Thoracic aorta (tissue), 2 donors: Measurements from ENCODE around the gene ABCC1. TPM values are rescaled to one million over a fixed set of nuclear protein-coding genes. Genes with fewer than 3 reads are reported as not detected.
A peak's percentile ranks its signal among the peaks of the same experiment; 100 is the strongest.

Experiments
- ATAC-seq: fragments of 150-250 bp; one replicate; pipeline ENCODE4 v1.8.0; 2017; ENCODE audit warnings: low read depth; ENCODE audit not compliant: insufficient number of reproducible peaks, low FRiP score
- DNase-seq: peaks from one replicate; pipeline ENCODE4 v3.0.0-alpha.2; 2020; ENCODE audit warnings: low spot score
- H3K27ac ChIP-seq, 2 donors: fragments of 200-600 bp; sonication (generic); 1 replicate in 1 of 2; 2 replicates in 1 of 2; pipeline ENCODE4 v1.5.1; 2016; ENCODE audit warnings: mild to moderate bottlenecking in 2 of 2, moderate library complexity in 2 of 2
- H3K27me3 ChIP-seq: fragments of 200-600 bp; sonication (generic); replicated peaks from 2 replicates; pipeline ENCODE4 v1.6.0; 2016; ENCODE audit warnings: mild to moderate bottlenecking; ENCODE audit not compliant: insufficient read depth
- H3K36me3 ChIP-seq: fragments of 200-600 bp; sonication (generic); one replicate; pipeline ENCODE4 v1.5.1; 2016
- H3K4me1 ChIP-seq, 2 donors: fragments of 200-600 bp; sonication (generic); 1 replicate in 1 of 2; 2 replicates in 1 of 2; pipeline versions ENCODE4 v1.5.1 to v1.6.0; 2016; ENCODE audit warnings: low read depth in 2 of 2, mild to moderate bottlenecking in 1 of 2; ENCODE audit not compliant: control insufficient read depth in 1 of 2
- H3K4me3 ChIP-seq: fragments of 200-600 bp; sonication (generic); 2 replicates; pipeline ENCODE4 v1.5.1; 2016; ENCODE audit warnings: mild to moderate bottlenecking
- H3K9me3 ChIP-seq: fragments of 200-600 bp; sonication (generic); 2 replicates; pipeline ENCODE4 v1.5.1; 2016
- CTCF ChIP-seq: fragments of 200-600 bp; sonication (generic); IDR thresholded peaks from one replicate; pipeline ENCODE4 v1.5.1; 2019; ENCODE audit warnings: antibody characterized with exemption
- total RNA-seq, 2 donors: library from RNA; depleted of rRNA; stranded (reverse); fragments of >200 nt; gene quantifications; one replicate each; pipeline versions ENCODE4 v1.1.0 to v1.2.3, GENCODE V29; 2016

The ABCC1 gene
- total RNA-seq, 2 donors from 2014 or later: 89.2 to 94.9 TPM

- no peaks in the 10 kb centered on the region for H3K27me3 ChIP-seq
- DNase-seq: no peak
- peaks cover 8% of the 10 kb centered on the region for H3K36me3 ChIP-seq
- H3K27ac ChIP-seq: peak overlapping the region; percentile 70 to 83
- peaks cover 40 to 70% of the 10 kb centered on the region in 2 donors for H3K4me1 ChIP-seq
- H3K9me3 ChIP-seq: no peaks in the 10 kb centered on the region
- TF ChIP-seq CTCF: no peak
- H3K4me3 ChIP-seq: no peak overlapping the region
- no peak for ATAC-seq
Observed at GRCh38 chr16:16063683-16064082, 114.3 kb downstream of the ABCC1 start.

- Histone ChIP-seq H3K27ac (peak overlapping the region in 1 of 2 donors; percentile 20), H3K4me1 (peaks cover 37 to 71% of the 10 kb centered on the region in 2 donors), H3K4me3 (no peak overlapping the region), H3K9me3 (no peaks in the 10 kb centered on the region), H3K36me3 (peaks cover 3% of the 10 kb centered on the region), H3K27me3 (no peaks in the 10 kb centered on the region)
- DNase-seq (no peak), ATAC-seq (no peak)
- TF ChIP-seq CTCF: no peak
Observed at GRCh38 chr16:16064874-16065384, 115.5 kb downstream of the ABCC1 start.

- peak; percentile 39 for ATAC-seq
- Histone ChIP-seq H3K27ac (peak overlapping the region; percentile 64 to 73), H3K36me3 (peaks cover 3% of the 10 kb centered on the region), H3K4me3 (no peak overlapping the region), H3K4me1 (peaks cover 39 to 71% of the 10 kb centered on the region in 2 donors), H3K9me3 (no peaks in the 10 kb centered on the region), H3K27me3 (no peaks in the 10 kb centered on the region)
- no peak for TF ChIP-seq CTCF
- DNase-seq: peak; percentile 40
Observed at GRCh38 chr16:16067127-16067526, 117.7 kb downstream of the ABCC1 start.

GRCh38 chr16:16071631-16072244 lies 122.3 kb downstream of the ABCC1 start:
- ATAC-seq: no peak
- peaks cover 55 to 94% of the 10 kb centered on the region in 2 donors for H3K4me1 ChIP-seq
- DNase-seq: no peak
- no peaks in the 10 kb centered on the region for H3K27me3 ChIP-seq
- no peaks in the 10 kb centered on the region for H3K9me3 ChIP-seq
- TF ChIP-seq CTCF: no peak
- H3K36me3 ChIP-seq: peaks cover 10% of the 10 kb centered on the region
- H3K27ac ChIP-seq: peak overlapping the region; percentile 53 to 58
- H3K4me3 ChIP-seq: no peak overlapping the region

GRCh38 chr16:16073001-16073545 lies 123.7 kb downstream of the ABCC1 start:
- TF ChIP-seq CTCF: no peak
- ATAC-seq: no peak
- H3K27me3 ChIP-seq: no peaks in the 10 kb centered on the region
- H3K4me3 ChIP-seq: no peak overlapping the region
- DNase-seq: no peak
- no peaks in the 10 kb centered on the region for H3K9me3 ChIP-seq
- peak overlapping the region in 1 of 2 donors; percentile 68 for H3K27ac ChIP-seq
- peaks cover 47 to 85% of the 10 kb centered on the region in 2 donors for H3K4me1 ChIP-seq
- peaks cover 18% of the 10 kb centered on the region for H3K36me3 ChIP-seq
